Liver (tissue), 3 donors: ENCODE results near the gene EIF2AK3.

Experiments used
- EGR1 ChIP-seq, 2 donors: IDR thresholded peaks; 2 replicates each; pipeline ENCODE4 v1.6.1; 2016 to 2018; ENCODE audit warnings: antibody characterized with exemption in 2 of 2, low read depth in 2 of 2
- GABPA ChIP-seq, 2 donors: IDR thresholded peaks in 1 of 2; conservative IDR thresholded peaks in 1 of 2; 2 replicates each; pipeline ENCODE4 v1.6.1; 2016; ENCODE audit warnings: antibody characterized with exemption in 2 of 2, mild to moderate bottlenecking in 1 of 2, moderate library complexity in 1 of 2
- JUND ChIP-seq, 2 donors: IDR thresholded peaks; 2 replicates each; pipeline ENCODE4 v1.6.1; 2016; ENCODE audit warnings: antibody characterized with exemption in 2 of 2
- MAX ChIP-seq: IDR thresholded peaks from 2 replicates; pipeline ENCODE4 v1.6.1; 2016; ENCODE audit warnings: antibody characterized with exemption
- RAD21 ChIP-seq, 2 donors: IDR thresholded peaks; 2 replicates each; pipeline ENCODE4 v1.6.1; 2016; ENCODE audit warnings: antibody characterized with exemption in 2 of 2, mild to moderate bottlenecking in 2 of 2
- RXRA ChIP-seq, 2 donors: IDR thresholded peaks; 2 replicates each; pipeline ENCODE4 v1.6.1; 2017 to 2018; ENCODE audit warnings: antibody characterized with exemption in 2 of 2, mild to moderate bottlenecking in 1 of 2
- SP1 ChIP-seq: IDR thresholded peaks from 2 replicates; pipeline ENCODE4 v1.6.1; 2018; ENCODE audit warnings: antibody characterized with exemption, mild to moderate bottlenecking
- TF ChIP-seq, protein P1 (sequence below): fragments of 150-350 bp; IDR thresholded peaks from 2 replicates; pipeline ENCODE4 v1.5.1; 2017; ENCODE audit warnings: improper control_type of control experiment, low read depth, low read length; ENCODE audit not compliant: missing input control
- TF ChIP-seq, protein P2 (sequence below): IDR thresholded peaks from 2 replicates; pipeline ENCODE4 v1.6.1; 2016; ENCODE audit warnings: antibody characterized with exemption
- TF ChIP-seq, protein P3 (sequence below): IDR thresholded peaks from 2 replicates; pipeline ENCODE4 v1.6.1; 2016; ENCODE audit warnings: antibody characterized with exemption, mild to moderate bottlenecking
- donor health status: healthy.
- donor health status: healthy.

- no peak for TF ChIP-seq JUND (IDR thresholded peaks at IDR 0.05)
- TF ChIP-seq, protein P1, sequence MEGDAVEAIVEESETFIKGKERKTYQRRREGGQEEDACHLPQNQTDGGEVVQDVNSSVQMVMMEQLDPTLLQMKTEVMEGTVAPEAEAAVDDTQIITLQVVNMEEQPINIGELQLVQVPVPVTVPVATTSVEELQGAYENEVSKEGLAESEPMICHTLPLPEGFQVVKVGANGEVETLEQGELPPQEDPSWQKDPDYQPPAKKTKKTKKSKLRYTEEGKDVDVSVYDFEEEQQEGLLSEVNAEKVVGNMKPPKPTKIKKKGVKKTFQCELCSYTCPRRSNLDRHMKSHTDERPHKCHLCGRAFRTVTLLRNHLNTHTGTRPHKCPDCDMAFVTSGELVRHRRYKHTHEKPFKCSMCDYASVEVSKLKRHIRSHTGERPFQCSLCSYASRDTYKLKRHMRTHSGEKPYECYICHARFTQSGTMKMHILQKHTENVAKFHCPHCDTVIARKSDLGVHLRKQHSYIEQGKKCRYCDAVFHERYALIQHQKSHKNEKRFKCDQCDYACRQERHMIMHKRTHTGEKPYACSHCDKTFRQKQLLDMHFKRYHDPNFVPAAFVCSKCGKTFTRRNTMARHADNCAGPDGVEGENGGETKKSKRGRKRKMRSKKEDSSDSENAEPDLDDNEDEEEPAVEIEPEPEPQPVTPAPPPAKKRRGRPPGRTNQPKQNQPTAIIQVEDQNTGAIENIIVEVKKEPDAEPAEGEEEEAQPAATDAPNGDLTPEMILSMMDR: no peak
- TF ChIP-seq MAX: no peak
- TF ChIP-seq RXRA (IDR thresholded peaks at IDR 0.05): no peak
- TF ChIP-seq GABPA (IDR thresholded peaks at IDR 0.05 in 1 of 2, conservative IDR thresholded peaks at IDR 0.05 in 1 of 2): no peak
- no peak for TF ChIP-seq EGR1 (IDR thresholded peaks at IDR 0.05; ENCODE audit: low read depth in 2 of 2)
- TF ChIP-seq SP1: no peak
- TF ChIP-seq, protein P2, sequence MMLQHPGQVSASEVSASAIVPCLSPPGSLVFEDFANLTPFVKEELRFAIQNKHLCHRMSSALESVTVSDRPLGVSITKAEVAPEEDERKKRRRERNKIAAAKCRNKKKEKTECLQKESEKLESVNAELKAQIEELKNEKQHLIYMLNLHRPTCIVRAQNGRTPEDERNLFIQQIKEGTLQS: no peak
- TF ChIP-seq, protein P3, sequence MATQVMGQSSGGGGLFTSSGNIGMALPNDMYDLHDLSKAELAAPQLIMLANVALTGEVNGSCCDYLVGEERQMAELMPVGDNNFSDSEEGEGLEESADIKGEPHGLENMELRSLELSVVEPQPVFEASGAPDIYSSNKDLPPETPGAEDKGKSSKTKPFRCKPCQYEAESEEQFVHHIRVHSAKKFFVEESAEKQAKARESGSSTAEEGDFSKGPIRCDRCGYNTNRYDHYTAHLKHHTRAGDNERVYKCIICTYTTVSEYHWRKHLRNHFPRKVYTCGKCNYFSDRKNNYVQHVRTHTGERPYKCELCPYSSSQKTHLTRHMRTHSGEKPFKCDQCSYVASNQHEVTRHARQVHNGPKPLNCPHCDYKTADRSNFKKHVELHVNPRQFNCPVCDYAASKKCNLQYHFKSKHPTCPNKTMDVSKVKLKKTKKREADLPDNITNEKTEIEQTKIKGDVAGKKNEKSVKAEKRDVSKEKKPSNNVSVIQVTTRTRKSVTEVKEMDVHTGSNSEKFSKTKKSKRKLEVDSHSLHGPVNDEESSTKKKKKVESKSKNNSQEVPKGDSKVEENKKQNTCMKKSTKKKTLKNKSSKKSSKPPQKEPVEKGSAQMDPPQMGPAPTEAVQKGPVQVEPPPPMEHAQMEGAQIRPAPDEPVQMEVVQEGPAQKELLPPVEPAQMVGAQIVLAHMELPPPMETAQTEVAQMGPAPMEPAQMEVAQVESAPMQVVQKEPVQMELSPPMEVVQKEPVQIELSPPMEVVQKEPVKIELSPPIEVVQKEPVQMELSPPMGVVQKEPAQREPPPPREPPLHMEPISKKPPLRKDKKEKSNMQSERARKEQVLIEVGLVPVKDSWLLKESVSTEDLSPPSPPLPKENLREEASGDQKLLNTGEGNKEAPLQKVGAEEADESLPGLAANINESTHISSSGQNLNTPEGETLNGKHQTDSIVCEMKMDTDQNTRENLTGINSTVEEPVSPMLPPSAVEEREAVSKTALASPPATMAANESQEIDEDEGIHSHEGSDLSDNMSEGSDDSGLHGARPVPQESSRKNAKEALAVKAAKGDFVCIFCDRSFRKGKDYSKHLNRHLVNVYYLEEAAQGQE: no peak
- TF ChIP-seq RAD21 (IDR thresholded peaks at IDR 0.05): no peak
Measured at GRCh38 chr2:88556026-88556425, 71.2 kb downstream of the EIF2AK3 start.
